Tibial artery (tissue), 4 donors: ENCODE data around the gene PSMA8.
A peak's percentile ranks its signal among the peaks of the same experiment; 100 is the strongest.

Experiments used
- DNase-seq, 2 donors: peaks; one replicate each; pipeline ENCODE4 v3.0.0-alpha.2; 2019
- H3K27ac ChIP-seq, 2 donors: fragments of 200-600 bp; sonication (generic) in 1 of 2; 1 replicate in 1 of 2; 2 replicates in 1 of 2; pipeline ENCODE4 v1.5.1; 2018 to 2019; ENCODE audit warnings: mild to moderate bottlenecking in 1 of 2
- H3K27me3 ChIP-seq, 2 donors: fragments of 200-600 bp; sonication (generic) in 1 of 2; one replicate each; pipeline versions ENCODE4 v1.5.1 to v1.6.0; 2016 to 2019
- H3K36me3 ChIP-seq, 3 donors: fragments of 200-600 bp; sonication (generic) in 2 of 3; one replicate each; pipeline ENCODE4 v1.5.1; 2016 to 2019; ENCODE audit warnings: mild to moderate bottlenecking in 2 of 3
- H3K4me1 ChIP-seq, 4 donors: fragments of 200-600 bp; sonication (generic) in 2 of 4; 1 replicate in 3 of 4; 2 replicates in 1 of 4; pipeline ENCODE4 v1.5.1; 2016 to 2019
- H3K4me3 ChIP-seq, 2 donors: fragments of 200-600 bp; sonication (generic) in 1 of 2; 1 replicate in 1 of 2; 2 replicates in 1 of 2; pipeline ENCODE4 v1.5.1; 2018 to 2019; ENCODE audit warnings: mild to moderate bottlenecking in 2 of 2
- H3K9me3 ChIP-seq, 3 donors: fragments of 200-600 bp; sonication (generic) in 1 of 3; one replicate each; pipeline ENCODE4 v1.5.1; 2016 to 2019
- CTCF ChIP-seq, 2 experiments: fragments of 200-600 bp in 1 of 2; fragments of 450-650 bp in 1 of 2; IDR thresholded peaks; one replicate each; pipeline ENCODE4 v1.5.1; 2017 to 2019; ENCODE audit warnings: antibody characterized with exemption in 2 of 2, mild to moderate bottlenecking in 1 of 2, moderate library complexity in 1 of 2
- intact Hi-C: fragments of 100-400 bp; cut with DNase I; formaldehyde crosslinking; loops from one replicate; pipeline ENCODE4 v1.15.0; 2023; ENCODE audit warnings: low total_unique reads

Gene PSMA8

DNA sequence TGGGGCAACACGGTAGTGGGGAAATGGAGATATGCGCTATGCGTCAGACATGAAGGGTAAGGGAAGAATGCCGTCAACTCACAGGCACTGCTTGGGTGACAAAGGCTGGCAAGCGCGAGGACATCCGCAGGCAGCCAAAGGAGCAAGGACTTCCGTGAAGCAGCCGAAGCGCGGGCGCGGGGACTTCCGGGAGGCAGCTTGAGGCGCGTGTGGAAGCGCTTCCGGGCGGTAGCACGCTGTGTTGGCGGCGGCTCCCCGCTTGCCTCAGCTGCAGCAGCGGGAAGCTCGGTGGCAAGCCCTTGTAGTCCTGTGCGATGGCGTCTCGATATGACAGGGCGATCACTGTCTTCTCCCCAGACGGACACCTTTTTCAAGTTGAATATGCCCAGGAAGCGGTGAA, at the start of gene PSMA8:
TSS of gene PSMA8 (plus strand) at position 218 of the 400 bp plus-strand sequence. CDS start at position 315, 97 bp downstream.
- Histone ChIP-seq H3K27me3 (no peaks in the 10 kb centered on the region), H3K9me3 (no peaks in the 10 kb centered on the region), H3K4me1 (no peaks in the 10 kb centered on the region), H3K27ac (no peak within 1 kb of the TSS), H3K4me3 (no peak within 1 kb of the TSS), H3K36me3 (no peaks in the 10 kb centered on the region)
- intact Hi-C loops: no loop called here
- no peak for TF ChIP-seq CTCF (IDR thresholded peaks at IDR 0.05)
- DNase-seq: no peak

DNA sequence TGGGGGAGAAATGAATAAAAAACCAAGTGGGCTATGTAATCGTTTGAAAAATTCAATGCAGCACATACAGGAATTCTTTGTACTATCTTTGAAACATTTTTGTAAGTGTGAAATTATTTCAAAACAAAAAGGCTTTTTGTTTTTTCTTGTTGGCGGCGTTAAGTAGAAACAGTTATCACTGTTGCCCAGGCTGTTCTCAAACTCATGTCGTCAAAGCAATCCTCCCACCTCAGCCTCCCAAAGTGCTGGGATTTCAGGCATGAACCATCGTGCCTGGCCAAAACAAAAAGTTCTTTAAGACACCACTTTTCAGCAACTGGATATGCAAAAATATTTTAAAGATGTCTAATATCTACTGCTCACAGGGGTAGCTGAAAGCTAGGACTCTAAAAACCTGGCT, 48.6 kb upstream of the PSMA8 start:
- DNase-seq: no peak
- H3K4me1 ChIP-seq: peaks cover 0 to 26% (median 11%) of the 10 kb centered on the region in 4 donors

GRCh38 chr18:26086959-26087358, 46.7 kb upstream of the PSMA8 start:
- Histone ChIP-seq H3K27ac (no peak overlapping the region), H3K4me3 (no peak overlapping the region), H3K9me3 (no peaks in the 10 kb centered on the region), H3K27me3 (no peaks in the 10 kb centered on the region), H3K4me1 (peaks cover 0 to 33% (median 11%) of the 10 kb centered on the region in 4 donors), H3K36me3 (peaks cover 13 to 30% (median 15%) of the 10 kb centered on the region in 3 donors)
- TF ChIP-seq CTCF (IDR thresholded peaks at IDR 0.05): no peak
- intact Hi-C loops: no loop called here
- DNase-seq: no peak

More for the DNA sequence above, 48.6 kb upstream of the PSMA8 start:
- Histone ChIP-seq H3K36me3 (peaks cover 13 to 40% (median 15%) of the 10 kb centered on the region in 3 donors), H3K9me3 (no peaks in the 10 kb centered on the region), H3K27ac (no peak overlapping the region), H3K4me3 (no peak overlapping the region), H3K27me3 (no peaks in the 10 kb centered on the region)
- no peak for TF ChIP-seq CTCF (IDR thresholded peaks at IDR 0.05)
- intact Hi-C loops: no loop called here

DNA sequence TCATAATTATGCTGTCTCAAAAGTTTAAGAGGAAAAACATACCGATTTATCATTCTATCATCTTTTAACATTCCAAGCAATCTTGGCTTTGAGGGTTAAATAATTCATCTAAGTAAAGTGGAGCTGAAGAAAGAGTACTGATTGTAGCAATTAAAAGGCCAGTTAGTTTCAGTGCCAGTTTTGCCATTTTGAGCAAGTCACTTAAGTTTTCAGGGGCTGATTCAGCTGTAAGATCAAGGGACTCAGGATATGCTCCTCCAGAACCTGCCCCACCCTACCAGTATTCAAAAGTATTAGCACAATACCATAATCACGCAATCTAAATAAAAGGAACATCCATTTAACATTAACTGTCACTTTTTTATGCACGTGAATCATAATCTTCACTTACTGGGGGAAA, 45.2 kb upstream of the PSMA8 start:
- Histone ChIP-seq H3K9me3 (no peaks in the 10 kb centered on the region), H3K4me1 (peaks cover 0 to 33% (median 11%) of the 10 kb centered on the region in 4 donors), H3K36me3 (peaks cover 13 to 19% (median 15%) of the 10 kb centered on the region in 3 donors), H3K27me3 (no peaks in the 10 kb centered on the region), H3K27ac (peak overlapping the region in 1 of 2 donors; percentile 92), H3K4me3 (peak overlapping the region; percentile 77 to 81)
- no peak for DNase-seq
- intact Hi-C loops: no loop called here
- TF ChIP-seq CTCF (IDR thresholded peaks at IDR 0.05): no peak

DNA sequence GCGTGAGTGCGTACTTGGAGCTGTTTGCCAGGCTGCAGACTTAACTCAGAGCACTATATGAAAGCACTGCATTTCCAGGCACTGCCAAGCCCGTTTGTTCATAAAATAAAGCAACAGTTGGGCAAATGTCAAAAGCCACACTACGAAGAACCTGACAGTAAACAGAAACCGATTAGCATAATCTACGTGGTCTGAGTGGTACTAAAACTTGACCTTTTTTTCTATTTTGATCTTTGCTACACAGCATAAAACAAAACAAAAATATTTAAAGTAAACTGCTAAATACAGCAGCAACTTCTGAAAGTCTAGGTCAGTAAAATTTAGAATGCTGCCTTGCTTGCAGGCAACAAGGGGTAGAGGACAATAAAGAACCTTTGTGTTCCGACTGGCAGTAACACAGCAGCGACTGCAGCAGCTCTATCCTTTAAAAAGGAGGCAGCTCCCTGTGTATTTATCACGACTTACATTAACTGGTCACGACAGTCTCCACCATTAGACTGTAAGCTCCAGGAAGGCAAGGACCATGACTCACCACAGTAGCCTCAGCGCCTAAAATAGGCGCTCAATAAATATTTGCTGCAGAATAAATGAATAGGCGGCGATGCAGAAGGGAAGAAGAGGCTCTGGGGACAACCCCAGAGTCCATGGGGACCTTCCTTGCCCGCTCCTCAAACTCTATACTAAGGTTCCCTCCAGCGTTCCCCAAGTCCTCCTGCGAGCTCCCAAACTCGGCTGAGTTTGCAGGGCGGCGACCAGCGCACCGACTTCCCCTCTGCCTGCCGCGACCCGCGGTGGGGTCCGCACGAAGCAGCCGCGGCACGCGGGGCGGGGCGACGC, 44.2 kb upstream of the PSMA8 start:
- peak overlapping the region; percentile 77 to 81 for H3K4me3 ChIP-seq
- no peak for TF ChIP-seq CTCF (IDR thresholded peaks at IDR 0.05)
- H3K27me3 ChIP-seq: no peaks in the 10 kb centered on the region
- H3K9me3 ChIP-seq: no peaks in the 10 kb centered on the region
- H3K27ac ChIP-seq: peak overlapping the region; percentile 92 to 94
- no peak for DNase-seq
- intact Hi-C loops: loop anchor here (5.0 kb wide), 1 partner anchor 138 kb away; the partner anchor contains the start of gene TAF4B
- H3K36me3 ChIP-seq: peaks cover 13 to 14% (median 13%) of the 10 kb centered on the region in 3 donors
- H3K4me1 ChIP-seq: peaks cover 0 to 33% (median 11%) of the 10 kb centered on the region in 4 donors
